Adrenal gland (tissue), 12 donors: Measurements from ENCODE around the gene GABRR1. TPM values are rescaled to one million over a fixed set of nuclear protein-coding genes. Genes with fewer than 3 reads are reported as not detected.

ENCODE experiments used
- DNase-seq, 7 donors: peaks; one replicate each; pipeline ENCODE4 v3.0.0-alpha.2; 2019 to 2020
- H3K27ac ChIP-seq, 5 donors: fragments of 200-600 bp; sonication (generic) in 4 of 5; 1 replicate in 3 of 5; 2 replicates in 2 of 5; pipeline versions ENCODE4 v1.5.1 to v1.8.0; 2016 to 2020; ENCODE audit warnings: mild to moderate bottlenecking in 1 of 5
- H3K27me3 ChIP-seq: fragments of 200-600 bp; 2 replicates; pipeline ENCODE4 v1.8.0; 2021
- H3K36me3 ChIP-seq, 2 donors: fragments of 200-600 bp; replicated peaks in 1 of 2; 1 replicate in 1 of 2; 2 replicates in 1 of 2; pipeline versions ENCODE4 v1.5.1 to v1.8.0; 2018 to 2022
- H3K4me1 ChIP-seq, 2 donors: fragments of 200-600 bp; replicated peaks in 1 of 2; 1 replicate in 1 of 2; 2 replicates in 1 of 2; pipeline versions ENCODE4 v1.5.1 to v1.8.0; 2018 to 2021
- H3K4me3 ChIP-seq, 4 donors: fragments of 200-600 bp; sonication (generic) in 3 of 4; one replicate each; pipeline ENCODE4 v1.5.1; 2016 to 2018
- H3K9me3 ChIP-seq, 3 donors: fragments of 200-600 bp; sonication (generic) in 1 of 3; replicated peaks in 1 of 3; 1 replicate in 2 of 3; 2 replicates in 1 of 3; pipeline versions ENCODE4 v1.5.1 to v1.8.0; 2016 to 2021
- POLR2A ChIP-seq, 2 donors: fragments of 450-650 bp; IDR thresholded peaks; one replicate each; pipeline ENCODE4 v1.6.1; 2017; ENCODE audit warnings: antibody characterized with exemption in 2 of 2, mild to moderate bottlenecking in 2 of 2, moderate library complexity in 1 of 2
- WGBS, 4 donors: extraction: QIAGEN DNeasy Blood & Tissue Kit in 2 of 4; methylation state at CpG; one replicate each; pipeline versions ENCODE4 v1.1.5 to v1.1.7; 2013 to 2017; 5-methylcytosine and 5-hydroxymethylcytosine counted together
- intact Hi-C, 2 donors: fragments of 100-400 bp; cut with DNase I; formaldehyde crosslinking; loops; one replicate each; pipeline versions ENCODE4 v1.14.1 to v1.15.0; 2022 to 2023
- polyA plus RNA-seq, 3 donors: library from polyadenylated mRNA; stranded (reverse); fragments of 200-250 nt in 2 of 3; fragments of 350-450 nt in 1 of 3; fragmentation: Illumina TruSeq in 1 of 3; extraction: RNeasy Lipid Tissue Mini Kit (QIAGEN cat#74804) in 1 of 3; gene quantifications; one replicate each; pipeline ENCODE4 v1.2.3, GENCODE V29; 2013 to 2014
- total RNA-seq, 9 donors: library from RNA; depleted of rRNA in 4 of 9; stranded (reverse); fragments of >200 nt in 4 of 9; fragments of 120-200 nt in 1 of 9; fragmentation: NEBNext Ultra II Directional in 1 of 9; extraction: Animal tissue kit (Norgen Biotek cat#: 25700) in 1 of 9; gene quantifications; one replicate each; pipeline versions ENCODE4 v1.1.0 to v1.2.4, GENCODE V29; 2013 to 2023
- TF ChIP-seq, protein P1 (sequence below), 6 experiments: fragments of 450-650 bp in 4 of 6; fragments of 200-600 bp in 2 of 6; sonication (generic) in 1 of 6; IDR thresholded peaks; 1 replicate in 5 of 6; 2 replicates in 1 of 6; pipeline versions ENCODE4 v1.5.1 to v1.8.0; 2016 to 2021; ENCODE audit warnings: antibody characterized with exemption in 6 of 6, mild to moderate bottlenecking in 2 of 6, moderate library complexity in 1 of 6
- donor health status: healthy with polysubstance abuse.
- donor health status: Bipolar disorder and iron deficiency.
- donor health status: DM: yes; HTN: yes; CAD: no.
- donor health status: DM: no; HTN: no; CAD: no.
- donor health status: DM: no; HTN: no; CAD: no.
- donor health status: DM: yes; HTN: yes; CAD: no.

GABRR1 gene
- total and polyA plus RNA-seq, 12 donors = 0.06 TPM; not detected in 11

DNA sequence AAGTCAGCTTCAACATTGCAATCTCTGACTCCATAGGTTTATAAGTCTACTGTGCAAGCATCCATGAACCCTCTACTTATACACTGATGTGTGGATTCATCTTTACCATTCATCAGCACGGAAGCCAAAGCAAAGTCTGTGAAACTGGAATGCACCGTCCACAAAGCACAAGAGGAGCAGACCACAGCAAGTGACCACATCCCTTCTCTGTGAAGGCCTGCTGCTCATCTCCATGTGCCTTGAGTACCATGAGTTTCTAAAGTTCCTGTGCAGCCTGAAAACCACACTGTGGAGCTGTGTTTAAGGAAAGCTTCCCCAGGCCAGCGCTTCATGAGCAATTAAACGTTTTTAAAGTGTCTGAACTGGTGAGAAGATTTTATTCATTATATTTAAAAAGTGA, 20.0 kb downstream of the GABRR1 start:
- H3K9me3 ChIP-seq = peaks cover 0 to 7% (median 0%) of the 10 kb centered on the region in 3 donors
- DNase-seq = no peak
- no peak overlapping the region for H3K27ac ChIP-seq
- no peaks in the 10 kb centered on the region for H3K27me3 ChIP-seq
- intact Hi-C loops = no loop called here
- TF ChIP-seq, protein P1, sequence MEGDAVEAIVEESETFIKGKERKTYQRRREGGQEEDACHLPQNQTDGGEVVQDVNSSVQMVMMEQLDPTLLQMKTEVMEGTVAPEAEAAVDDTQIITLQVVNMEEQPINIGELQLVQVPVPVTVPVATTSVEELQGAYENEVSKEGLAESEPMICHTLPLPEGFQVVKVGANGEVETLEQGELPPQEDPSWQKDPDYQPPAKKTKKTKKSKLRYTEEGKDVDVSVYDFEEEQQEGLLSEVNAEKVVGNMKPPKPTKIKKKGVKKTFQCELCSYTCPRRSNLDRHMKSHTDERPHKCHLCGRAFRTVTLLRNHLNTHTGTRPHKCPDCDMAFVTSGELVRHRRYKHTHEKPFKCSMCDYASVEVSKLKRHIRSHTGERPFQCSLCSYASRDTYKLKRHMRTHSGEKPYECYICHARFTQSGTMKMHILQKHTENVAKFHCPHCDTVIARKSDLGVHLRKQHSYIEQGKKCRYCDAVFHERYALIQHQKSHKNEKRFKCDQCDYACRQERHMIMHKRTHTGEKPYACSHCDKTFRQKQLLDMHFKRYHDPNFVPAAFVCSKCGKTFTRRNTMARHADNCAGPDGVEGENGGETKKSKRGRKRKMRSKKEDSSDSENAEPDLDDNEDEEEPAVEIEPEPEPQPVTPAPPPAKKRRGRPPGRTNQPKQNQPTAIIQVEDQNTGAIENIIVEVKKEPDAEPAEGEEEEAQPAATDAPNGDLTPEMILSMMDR (IDR thresholded peaks at IDR 0.05) = no peak
- no peak for TF ChIP-seq POLR2A (IDR thresholded peaks at IDR 0.05)
- H3K4me3 ChIP-seq = no peak overlapping the region
- no peaks in the 10 kb centered on the region for H3K4me1 ChIP-seq
- H3K36me3 ChIP-seq = no peaks in the 10 kb centered on the region
- 53 to 71% (median 61%) methylated on average over 4 of the region's 4 CpGs for WGBS, 4 donors

DNA sequence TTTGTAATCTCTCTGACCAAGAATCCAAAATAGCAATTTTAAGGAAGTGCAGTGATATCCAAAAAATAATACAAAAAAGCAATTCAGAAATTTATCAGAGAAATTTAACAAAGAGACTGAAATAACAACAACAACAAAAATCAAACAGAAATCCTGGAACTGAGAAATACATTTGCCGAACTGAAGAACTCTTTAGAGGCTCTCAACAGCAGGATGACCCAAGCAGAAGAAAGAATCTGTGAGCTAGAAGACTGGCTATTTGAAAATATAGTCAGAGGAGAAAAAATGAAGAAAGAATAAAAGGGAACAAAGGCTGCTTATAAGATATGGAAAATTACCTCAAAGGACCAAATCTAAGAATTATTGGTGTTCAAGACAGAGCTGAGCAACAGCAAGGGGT, 22.6 kb downstream of the GABRR1 start:
- WGBS, 4 donors = 81 to 94% (median 84%) methylated on average over 1 of the region's 1 CpG
- H3K27ac ChIP-seq = no peak overlapping the region
- H3K4me1 ChIP-seq = no peaks in the 10 kb centered on the region
- TF ChIP-seq POLR2A (IDR thresholded peaks at IDR 0.05) = no peak
- TF ChIP-seq, protein P1 (IDR thresholded peaks at IDR 0.05) = no peak
- no peaks in the 10 kb centered on the region for H3K27me3 ChIP-seq
- H3K36me3 ChIP-seq = no peaks in the 10 kb centered on the region
- peaks cover 0 to 7% (median 0%) of the 10 kb centered on the region in 3 donors for H3K9me3 ChIP-seq
- no peak overlapping the region for H3K4me3 ChIP-seq
- intact Hi-C loops = no loop called here
- no peak for DNase-seq

DNA sequence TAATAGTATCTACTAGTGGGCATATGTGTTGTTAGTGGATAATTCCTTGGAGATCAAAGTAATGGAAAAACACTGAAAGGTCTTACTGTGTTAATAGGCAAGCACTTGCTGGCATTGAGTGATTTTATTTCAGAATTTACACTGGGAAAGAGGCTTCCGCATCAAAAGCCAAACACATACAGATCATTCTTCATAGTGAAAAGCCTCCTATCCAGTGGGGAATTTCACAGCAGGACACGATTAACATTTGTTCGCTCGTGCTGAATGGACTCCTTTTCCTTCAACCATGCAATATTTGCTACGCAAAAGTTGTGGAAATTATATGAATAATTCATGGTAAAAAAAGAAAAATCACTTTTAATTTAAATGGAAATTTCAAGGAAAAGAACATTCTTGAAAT, 26.4 kb downstream of the GABRR1 start:
- no peak overlapping the region for H3K27ac ChIP-seq
- 68 to 80% (median 77%) methylated on average over 5 of the region's 5 CpGs for WGBS, 4 donors
- intact Hi-C loops = no loop called here
- TF ChIP-seq, protein P1 (IDR thresholded peaks at IDR 0.05) = no peak
- TF ChIP-seq POLR2A (IDR thresholded peaks at IDR 0.05) = no peak
- H3K4me3 ChIP-seq = no peak overlapping the region
- no peaks in the 10 kb centered on the region for H3K27me3 ChIP-seq
- H3K36me3 ChIP-seq = no peaks in the 10 kb centered on the region
- DNase-seq = no peak
- peaks cover 0 to 2% (median 0%) of the 10 kb centered on the region in 3 donors for H3K9me3 ChIP-seq
- no peaks in the 10 kb centered on the region for H3K4me1 ChIP-seq

DNA sequence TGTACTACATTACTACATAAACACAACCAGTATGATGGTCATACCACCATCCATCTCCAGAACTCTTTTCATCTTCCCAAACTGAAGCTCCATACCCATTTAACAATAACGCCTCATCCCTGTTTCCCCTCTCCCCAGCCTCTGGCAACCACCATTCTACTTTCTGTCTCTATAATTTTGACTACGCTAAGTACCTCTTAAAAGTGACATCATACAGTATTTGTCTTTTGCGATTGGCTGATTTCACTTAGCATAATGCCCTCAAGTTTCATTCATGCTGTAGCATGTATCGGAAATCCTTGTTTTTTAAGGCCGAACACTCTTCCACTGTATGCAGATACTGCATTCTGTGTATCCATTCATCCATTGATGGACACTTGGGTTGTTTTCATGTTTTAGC, 29.7 kb downstream of the GABRR1 start:
- TF ChIP-seq, protein P1 (IDR thresholded peaks at IDR 0.05) = no peak
- no peak for TF ChIP-seq POLR2A (IDR thresholded peaks at IDR 0.05)
- Histone ChIP-seq H3K27ac (no peak overlapping the region), H3K4me3 (no peak overlapping the region), H3K9me3 (no peaks in the 10 kb centered on the region), H3K36me3 (no peaks in the 10 kb centered on the region), H3K27me3 (no peaks in the 10 kb centered on the region), H3K4me1 (no peaks in the 10 kb centered on the region)
- WGBS, 4 donors = 77 to 88% (median 88%) methylated on average over 5 of the region's 5 CpGs
- DNase-seq = no peak
- intact Hi-C loops = no loop called here
